Esophagus muscularis mucosa (tissue), 4 donors: ENCODE measurements around the gene SLC25A39.

ENCODE experiments used
- CTCF ChIP-seq, 3 experiments: fragments of 200-600 bp in 2 of 3; fragments of 450-650 bp in 1 of 3; sonication (generic) in 2 of 3; IDR thresholded peaks; one replicate each; pipeline ENCODE4 v1.5.1; 2017 to 2019; ENCODE audit warnings: antibody characterized with exemption in 3 of 3, mild to moderate bottlenecking in 2 of 3, moderate library complexity in 1 of 3
- EP300 ChIP-seq: sonication (generic); formaldehyde crosslinking; IDR thresholded peaks from one replicate; pipeline ENCODE4 v1.6.1; 2017; ENCODE audit warnings: antibody characterized with exemption
- POLR2A ChIP-seq: fragments of 450-650 bp; IDR thresholded peaks from one replicate; pipeline ENCODE4 v1.6.1; 2017; ENCODE audit warnings: antibody characterized with exemption, moderate library complexity, mild to moderate bottlenecking, low read depth
- POLR2AphosphoS5 ChIP-seq, 2 donors: sonication (generic); formaldehyde crosslinking; IDR thresholded peaks; one replicate each; pipeline ENCODE4 v1.6.1; 2017; ENCODE audit warnings: antibody characterized with exemption in 2 of 2

- TF ChIP-seq POLR2A, result no peak
- TF ChIP-seq EP300, result no peak
- no peak for TF ChIP-seq CTCF (IDR thresholded peaks at IDR 0.05)
- TF ChIP-seq POLR2AphosphoS5 (IDR thresholded peaks at IDR 0.05), result no peak
Measured at GRCh38 chr17:44273607-44274006, 51.0 kb downstream of the SLC25A39 start.
